Activated CD4-positive, alpha-beta T cell treated with anti-CD3 and anti-CD28 coated beads for 24 hours (primary cell): ENCODE measurements around the gene C1orf50.
"Not testable (repeated sequence)": the region's sequence is repeated elsewhere in the genome, so short reads cannot be mapped to it uniquely, and the experiment has no call there.

Experiments
- DNase-seq, 2 donors: peaks; one replicate each; pipeline ENCODE4 v3.0.0-alpha.2; 2020; ENCODE audit warnings: low read depth in 2 of 2

Gene C1orf50

GRCh38 chr1:42739753-42740700 is 27.0 kb upstream of the C1orf50 start, which contains the start of gene CLDN19:
CLDN19 (minus strand) TSS chr1:42740236; CDS start chr1:42740063, 173 bp downstream.
- no peak for DNase-seq

- DNase-seq, result no peak
These were observed 26.0 kb upstream of the C1orf50 start for GRCh38 chr1:42740851-42741580.

GRCh38 chr1:42741706-42742105 is 25.3 kb upstream of the C1orf50 start:
- DNase-seq, result no peak

GRCh38 chr1:42742141-42742540 is 24.9 kb upstream of the C1orf50 start:
- DNase-seq, result no peak

GRCh38 chr1:42742617-42743316 is 24.3 kb upstream of the C1orf50 start:
- no peak for DNase-seq

GRCh38 chr1:42743317-42744147 is 23.5 kb upstream of the C1orf50 start:
- DNase-seq, result no peak

- DNase-seq, result no peak
These were observed 23.0 kb upstream of the C1orf50 start for GRCh38 chr1:42744148-42744413.

- DNase-seq, result no peak
These were observed 21.2 kb upstream of the C1orf50 start for GRCh38 chr1:42745851-42746250.

- DNase-seq, result no peak
These were observed 20.5 kb upstream of the C1orf50 start for GRCh38 chr1:42746436-42747105.

GRCh38 chr1:42747125-42747524 is 19.9 kb upstream of the C1orf50 start:
- peak; percentile 30 to 31 for DNase-seq

- no peak for DNase-seq
These were observed 19.0 kb upstream of the C1orf50 start for GRCh38 chr1:42748021-42748420.

- no peak for DNase-seq
These were observed 18.3 kb upstream of the C1orf50 start for GRCh38 chr1:42748461-42749410.

- DNase-seq, result no peak
These were observed 17.0 kb upstream of the C1orf50 start for GRCh38 chr1:42750041-42750440.

GRCh38 chr1:42751511-42752070 is 15.5 kb upstream of the C1orf50 start:
- DNase-seq, result not testable (repeated sequence)

GRCh38 chr1:42752284-42752683 is 14.8 kb upstream of the C1orf50 start:
- DNase-seq, result no peak

- no peak for DNase-seq
These were observed 14.0 kb upstream of the C1orf50 start for GRCh38 chr1:42753070-42753469.

GRCh38 chr1:42756956-42757891 is 9.8 kb upstream of the C1orf50 start:
- DNase-seq, result no peak

GRCh38 chr1:42757892-42758275 is 9.2 kb upstream of the C1orf50 start:
- DNase-seq, result no peak
